Measurements from ENCODE around the gene CAD.

Gene CAD

DNA sequence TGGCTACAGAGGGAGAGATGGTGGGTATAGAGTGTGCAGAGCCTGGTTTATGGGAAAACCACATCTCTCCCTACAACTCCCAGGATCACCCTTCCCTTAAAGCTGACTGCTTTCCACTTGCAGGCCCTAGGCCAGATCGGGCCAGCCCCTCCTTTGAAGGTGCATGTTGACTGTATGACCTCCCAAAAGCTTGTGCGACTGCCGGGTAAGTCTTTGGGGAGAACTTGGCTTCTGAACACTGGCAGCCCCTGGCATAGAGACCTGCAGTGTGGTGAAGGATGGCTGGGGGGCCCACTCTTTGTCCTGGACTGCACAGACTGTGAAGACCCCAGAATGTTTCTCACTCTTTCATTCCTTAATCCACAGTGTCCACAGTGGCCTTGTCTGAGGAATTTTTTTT, 19.5 kb downstream of the CAD start:
- Histone ChIP-seq H3K9ac (ENCODE audit: low read depth, low read length) (no peak overlapping the region), H3K27me3 (ENCODE audit: control insufficient read depth, insufficient read depth, low read length) (no peaks in the 10 kb centered on the region), H3K9me3 (ENCODE audit: control insufficient read depth, insufficient read depth, low read length) (no peaks in the 10 kb centered on the region), H3K4me3 (ENCODE audit: low read depth, low read length) (no peak overlapping the region), H3K36me3 (ENCODE audit: control insufficient read depth, insufficient read depth, low read length) (peaks cover 96% of the 10 kb centered on the region), H3K4me1 (ENCODE audit: control insufficient read depth, insufficient read depth, low read length) (no peaks in the 10 kb centered on the region)

DNA sequence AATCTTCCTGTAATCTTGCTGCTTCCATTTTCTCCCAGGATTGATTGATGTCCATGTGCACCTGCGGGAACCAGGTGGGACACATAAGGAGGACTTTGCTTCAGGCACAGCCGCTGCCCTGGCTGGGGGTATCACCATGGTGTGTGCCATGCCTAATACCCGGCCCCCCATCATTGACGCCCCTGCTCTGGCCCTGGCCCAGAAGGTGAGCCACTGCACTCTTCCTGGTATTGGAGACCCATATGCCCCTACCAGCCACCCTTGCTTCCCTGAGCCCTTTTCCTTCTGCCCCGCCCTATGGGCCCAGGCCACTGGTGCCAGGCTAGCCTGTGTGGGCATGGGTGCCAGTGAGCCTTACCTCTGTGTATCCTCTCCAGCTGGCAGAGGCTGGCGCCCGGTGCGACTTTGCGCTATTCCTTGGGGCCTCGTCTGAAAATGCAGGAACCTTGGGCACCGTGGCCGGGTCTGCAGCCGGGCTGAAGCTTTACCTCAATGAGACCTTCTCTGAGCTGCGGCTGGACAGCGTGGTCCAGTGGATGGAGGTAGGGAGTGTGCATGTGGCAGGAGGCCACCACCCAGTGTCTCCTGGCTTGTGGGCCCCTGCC, 20.3 kb downstream of the CAD start:
- H3K4me1 ChIP-seq (ENCODE audit: control insufficient read depth, insufficient read depth, low read length), result no peaks in the 10 kb centered on the region
- no peak overlapping the region for H3K4me3 ChIP-seq (ENCODE audit: low read depth, low read length)
- H3K36me3 ChIP-seq (ENCODE audit: control insufficient read depth, insufficient read depth, low read length), result peaks cover 96% of the 10 kb centered on the region
- no peak overlapping the region for H3K9ac ChIP-seq (ENCODE audit: low read depth, low read length)
- no peaks in the 10 kb centered on the region for H3K9me3 ChIP-seq (ENCODE audit: control insufficient read depth, insufficient read depth, low read length)
- H3K27me3 ChIP-seq (ENCODE audit: control insufficient read depth, insufficient read depth, low read length), result no peaks in the 10 kb centered on the region

DNA sequence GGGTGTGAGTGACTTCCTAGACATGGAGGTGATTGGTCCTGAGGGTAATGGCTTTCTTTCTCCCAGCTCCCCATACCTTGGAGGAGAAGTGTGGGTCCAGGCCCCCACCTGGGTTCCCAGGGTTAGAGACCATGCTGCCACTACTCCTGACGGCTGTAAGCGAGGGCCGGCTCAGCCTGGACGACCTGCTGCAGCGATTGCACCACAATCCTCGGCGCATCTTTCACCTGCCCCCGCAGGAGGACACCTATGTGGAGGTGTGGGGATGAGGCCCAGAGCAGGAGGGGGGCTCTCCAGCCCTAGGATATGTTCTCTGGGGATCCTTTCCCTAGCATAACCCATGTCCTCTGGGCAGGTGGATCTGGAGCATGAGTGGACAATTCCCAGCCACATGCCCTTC, 21.8 kb downstream of the CAD start:
- H3K27me3 ChIP-seq (ENCODE audit: control insufficient read depth, insufficient read depth, low read length), result no peaks in the 10 kb centered on the region
- H3K9ac ChIP-seq (ENCODE audit: low read depth, low read length), result no peak overlapping the region
- no peaks in the 10 kb centered on the region for H3K9me3 ChIP-seq (ENCODE audit: control insufficient read depth, insufficient read depth, low read length)
- no peaks in the 10 kb centered on the region for H3K4me1 ChIP-seq (ENCODE audit: control insufficient read depth, insufficient read depth, low read length)
- no peak overlapping the region for H3K4me3 ChIP-seq (ENCODE audit: low read depth, low read length)
- H3K36me3 ChIP-seq (ENCODE audit: control insufficient read depth, insufficient read depth, low read length), result peaks cover 96% of the 10 kb centered on the region

DNA sequence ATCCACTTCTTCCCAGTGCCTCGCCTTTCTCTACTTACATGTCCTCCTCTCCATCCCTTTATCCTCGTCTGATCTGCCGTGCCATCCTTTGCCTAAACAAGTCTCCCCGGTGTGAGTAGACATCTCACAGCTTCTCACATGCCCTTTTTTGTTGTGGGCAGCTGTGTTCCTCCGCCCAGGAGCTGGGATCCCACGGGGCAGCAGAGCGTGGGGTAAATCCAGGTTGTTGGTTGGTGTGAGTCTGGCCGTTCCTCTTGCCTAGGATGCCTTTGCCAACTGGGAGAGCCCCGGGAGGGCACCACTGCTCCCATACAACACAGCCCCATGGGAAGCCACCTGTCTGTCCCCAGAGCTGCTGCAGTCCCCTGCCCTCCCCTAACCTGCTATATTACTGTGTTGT, 23.2 kb downstream of the CAD start:
- Histone ChIP-seq H3K27me3 (ENCODE audit: control insufficient read depth, insufficient read depth, low read length) (no peaks in the 10 kb centered on the region), H3K36me3 (ENCODE audit: control insufficient read depth, insufficient read depth, low read length) (peaks cover 94% of the 10 kb centered on the region), H3K4me1 (ENCODE audit: control insufficient read depth, insufficient read depth, low read length) (no peaks in the 10 kb centered on the region), H3K9me3 (ENCODE audit: control insufficient read depth, insufficient read depth, low read length) (no peaks in the 10 kb centered on the region), H3K9ac (ENCODE audit: low read depth, low read length) (no peak overlapping the region), H3K4me3 (ENCODE audit: low read depth, low read length) (no peak overlapping the region)

DNA sequence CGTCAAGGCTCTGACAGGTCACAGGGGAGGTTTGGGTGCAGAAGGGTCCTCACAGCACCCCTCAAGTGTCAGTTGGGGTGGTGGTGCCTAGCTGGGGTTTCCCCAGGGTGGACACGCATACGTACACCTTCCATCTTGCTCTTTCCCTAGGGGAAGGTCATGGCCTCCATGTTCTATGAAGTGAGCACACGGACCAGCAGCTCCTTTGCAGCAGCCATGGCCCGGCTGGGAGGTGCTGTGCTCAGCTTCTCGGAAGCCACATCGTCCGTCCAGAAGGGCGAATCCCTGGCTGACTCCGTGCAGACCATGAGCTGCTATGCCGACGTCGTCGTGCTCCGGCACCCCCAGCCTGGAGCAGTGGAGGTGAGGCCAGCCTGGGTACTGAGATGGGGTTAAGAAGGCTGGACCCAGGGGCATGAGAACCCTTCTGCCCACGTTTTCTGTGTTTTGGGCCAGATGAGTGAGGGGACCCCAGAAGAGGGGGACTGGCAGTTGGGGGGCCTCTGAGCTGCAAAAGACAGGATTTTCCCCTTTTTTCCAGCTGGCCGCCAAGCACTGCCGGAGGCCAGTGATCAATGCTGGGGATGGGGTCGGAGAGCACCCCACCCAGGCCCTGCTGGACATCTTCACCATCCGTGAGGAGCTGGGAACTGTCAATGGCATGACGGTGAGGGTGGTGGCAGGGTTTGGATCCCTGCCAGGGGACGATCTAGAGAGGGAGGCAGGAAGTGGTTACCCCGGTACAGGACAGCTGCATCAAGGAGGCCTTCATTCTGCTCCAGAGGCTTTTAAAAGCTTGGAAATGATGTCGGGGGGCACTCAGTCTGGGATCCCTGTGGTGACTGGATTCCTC, 24.8 kb downstream of the CAD start:
- peaks cover 80% of the 10 kb centered on the region for H3K36me3 ChIP-seq (ENCODE audit: control insufficient read depth, insufficient read depth, low read length)
- H3K27me3 ChIP-seq (ENCODE audit: control insufficient read depth, insufficient read depth, low read length), result no peaks in the 10 kb centered on the region
- H3K9me3 ChIP-seq (ENCODE audit: control insufficient read depth, insufficient read depth, low read length), result no peaks in the 10 kb centered on the region
- H3K4me1 ChIP-seq (ENCODE audit: control insufficient read depth, insufficient read depth, low read length), result no peaks in the 10 kb centered on the region
- no peak overlapping the region for H3K4me3 ChIP-seq (ENCODE audit: low read depth, low read length)
- H3K9ac ChIP-seq (ENCODE audit: low read depth, low read length), result no peak overlapping the region

DNA sequence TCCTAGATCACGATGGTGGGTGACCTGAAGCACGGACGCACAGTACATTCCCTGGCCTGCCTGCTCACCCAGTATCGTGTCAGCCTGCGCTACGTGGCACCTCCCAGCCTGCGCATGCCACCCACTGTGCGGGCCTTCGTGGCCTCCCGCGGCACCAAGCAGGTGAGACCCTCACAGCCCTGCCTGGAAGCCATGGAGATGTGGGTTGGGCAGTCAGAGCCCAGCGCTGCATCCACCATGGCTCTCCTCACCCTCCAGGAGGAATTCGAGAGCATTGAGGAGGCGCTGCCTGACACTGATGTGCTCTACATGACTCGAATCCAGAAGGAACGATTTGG, 25.4 kb downstream of the CAD start:
- H3K9me3 ChIP-seq (ENCODE audit: control insufficient read depth, insufficient read depth, low read length), result no peaks in the 10 kb centered on the region
- no peaks in the 10 kb centered on the region for H3K4me1 ChIP-seq (ENCODE audit: control insufficient read depth, insufficient read depth, low read length)
- H3K27me3 ChIP-seq (ENCODE audit: control insufficient read depth, insufficient read depth, low read length), result no peaks in the 10 kb centered on the region
- H3K36me3 ChIP-seq (ENCODE audit: control insufficient read depth, insufficient read depth, low read length), result peaks cover 74% of the 10 kb centered on the region
- H3K4me3 ChIP-seq (ENCODE audit: low read depth, low read length), result no peak overlapping the region
- no peak overlapping the region for H3K9ac ChIP-seq (ENCODE audit: low read depth, low read length)

DNA sequence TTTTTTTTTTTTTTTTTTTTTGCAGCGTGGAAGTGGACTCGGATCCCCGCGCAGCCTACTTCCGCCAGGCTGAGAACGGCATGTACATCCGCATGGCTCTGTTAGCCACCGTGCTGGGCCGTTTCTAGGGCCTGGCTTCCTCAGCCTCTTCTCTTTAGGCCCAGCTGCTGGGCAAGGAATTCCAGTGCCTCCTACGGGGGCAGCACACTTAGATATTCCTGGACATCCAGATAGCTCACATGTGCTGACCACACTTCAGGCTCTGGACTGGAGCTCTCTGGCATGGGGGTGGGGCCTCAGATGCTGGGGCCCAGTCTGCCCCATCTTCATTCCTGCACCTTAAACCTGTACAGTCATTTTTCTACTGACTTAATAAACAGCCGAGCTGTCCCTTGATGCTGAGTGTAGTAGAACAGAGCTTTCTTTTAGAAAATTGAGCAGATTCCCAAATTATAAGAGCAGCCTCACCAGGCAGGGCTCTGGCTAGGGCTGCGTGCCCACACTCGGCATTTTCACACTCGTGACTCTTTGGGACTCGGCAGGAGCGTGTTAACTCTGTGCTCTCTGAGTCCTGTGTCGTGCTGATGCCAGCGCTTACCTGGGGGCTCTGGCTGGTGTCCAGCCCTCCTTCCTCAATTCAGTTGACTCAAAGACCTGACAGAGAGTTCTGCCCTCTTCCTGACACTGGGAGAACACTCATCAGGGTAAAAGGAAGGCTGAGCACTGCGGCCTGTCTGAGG, 26.4 kb downstream of the CAD start:
- Histone ChIP-seq H3K4me3 (ENCODE audit: low read depth, low read length) (no peak overlapping the region), H3K4me1 (ENCODE audit: control insufficient read depth, insufficient read depth, low read length) (no peaks in the 10 kb centered on the region), H3K36me3 (ENCODE audit: control insufficient read depth, insufficient read depth, low read length) (peaks cover 64% of the 10 kb centered on the region), H3K9me3 (ENCODE audit: control insufficient read depth, insufficient read depth, low read length) (no peaks in the 10 kb centered on the region), H3K27me3 (ENCODE audit: control insufficient read depth, insufficient read depth, low read length) (no peaks in the 10 kb centered on the region), H3K9ac (ENCODE audit: low read depth, low read length) (no peak overlapping the region)

DNA sequence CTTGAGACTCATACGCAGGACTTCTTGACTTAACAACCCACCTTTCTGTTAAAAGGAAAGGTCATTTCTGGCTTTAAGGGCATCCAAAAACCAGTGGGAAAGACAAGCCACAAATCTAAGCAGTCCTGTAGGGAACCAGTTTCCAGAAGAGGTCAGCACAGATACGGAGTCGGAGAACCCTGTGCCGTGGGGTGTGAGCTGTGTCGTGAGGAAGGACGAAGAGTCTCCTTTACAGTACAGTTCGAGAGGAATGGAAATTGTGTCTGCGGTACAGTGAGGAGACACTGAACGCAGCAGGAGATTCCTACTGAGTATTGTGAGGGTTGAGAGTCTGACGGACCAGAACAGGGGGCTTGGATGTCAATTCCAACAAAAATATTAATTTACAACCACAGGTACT, 27.9 kb downstream of the CAD start:
- H3K9me3 ChIP-seq (ENCODE audit: control insufficient read depth, insufficient read depth, low read length), result no peaks in the 10 kb centered on the region
- H3K4me3 ChIP-seq (ENCODE audit: low read depth, low read length), result no peak overlapping the region
- H3K27me3 ChIP-seq (ENCODE audit: control insufficient read depth, insufficient read depth, low read length), result no peaks in the 10 kb centered on the region
- no peaks in the 10 kb centered on the region for H3K4me1 ChIP-seq (ENCODE audit: control insufficient read depth, insufficient read depth, low read length)
- H3K9ac ChIP-seq (ENCODE audit: low read depth, low read length), result no peak overlapping the region
- H3K36me3 ChIP-seq (ENCODE audit: control insufficient read depth, insufficient read depth, low read length), result peaks cover 50% of the 10 kb centered on the region

DNA sequence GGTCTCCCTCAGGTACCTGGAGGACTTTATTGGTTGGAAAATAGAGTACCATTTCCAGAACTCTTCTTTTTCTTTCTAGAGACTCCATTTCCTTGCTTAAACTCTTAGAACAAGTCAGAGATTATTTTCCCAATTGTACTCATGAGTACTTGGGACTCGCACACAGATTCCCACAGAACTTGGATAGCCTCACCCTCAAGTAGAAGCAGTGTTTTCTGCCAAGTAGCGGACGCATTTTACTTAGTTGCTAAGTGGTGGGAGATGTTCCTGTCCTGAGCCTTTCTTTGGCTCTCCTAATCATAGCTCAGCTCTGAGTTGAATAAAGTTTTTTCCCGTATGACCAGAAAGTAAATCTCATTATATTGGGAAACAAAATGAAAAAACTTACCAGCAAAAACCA, 28.5 kb downstream of the CAD start:
- Histone ChIP-seq H3K9ac (ENCODE audit: low read depth, low read length) (no peak overlapping the region), H3K4me1 (ENCODE audit: control insufficient read depth, insufficient read depth, low read length) (peaks cover 2% of the 10 kb centered on the region), H3K4me3 (ENCODE audit: low read depth, low read length) (no peak overlapping the region), H3K27me3 (ENCODE audit: control insufficient read depth, insufficient read depth, low read length) (no peaks in the 10 kb centered on the region), H3K9me3 (ENCODE audit: control insufficient read depth, insufficient read depth, low read length) (no peaks in the 10 kb centered on the region), H3K36me3 (ENCODE audit: control insufficient read depth, insufficient read depth, low read length) (peaks cover 45% of the 10 kb centered on the region)

DNA sequence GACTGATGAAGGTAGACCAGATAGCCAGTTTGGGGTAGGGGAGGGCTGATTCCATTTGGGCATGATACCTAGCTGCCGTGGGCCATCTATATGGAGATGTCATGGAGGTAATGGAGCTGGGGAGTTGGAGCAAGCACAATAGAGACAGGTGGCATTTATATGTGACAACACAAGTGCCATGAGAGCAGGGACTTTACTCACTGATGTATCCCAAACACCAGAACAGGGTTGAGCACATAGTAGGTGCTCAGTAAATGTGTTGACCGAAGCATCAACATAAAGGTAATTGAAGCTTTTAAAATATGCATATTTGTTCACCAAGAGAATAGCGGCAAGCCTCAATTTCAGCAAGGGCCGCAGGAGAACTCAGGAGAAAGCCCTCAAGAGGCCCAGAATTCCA, 30.7 kb downstream of the CAD start:
- H3K36me3 ChIP-seq (ENCODE audit: control insufficient read depth, insufficient read depth, low read length), result peaks cover 23% of the 10 kb centered on the region

DNA sequence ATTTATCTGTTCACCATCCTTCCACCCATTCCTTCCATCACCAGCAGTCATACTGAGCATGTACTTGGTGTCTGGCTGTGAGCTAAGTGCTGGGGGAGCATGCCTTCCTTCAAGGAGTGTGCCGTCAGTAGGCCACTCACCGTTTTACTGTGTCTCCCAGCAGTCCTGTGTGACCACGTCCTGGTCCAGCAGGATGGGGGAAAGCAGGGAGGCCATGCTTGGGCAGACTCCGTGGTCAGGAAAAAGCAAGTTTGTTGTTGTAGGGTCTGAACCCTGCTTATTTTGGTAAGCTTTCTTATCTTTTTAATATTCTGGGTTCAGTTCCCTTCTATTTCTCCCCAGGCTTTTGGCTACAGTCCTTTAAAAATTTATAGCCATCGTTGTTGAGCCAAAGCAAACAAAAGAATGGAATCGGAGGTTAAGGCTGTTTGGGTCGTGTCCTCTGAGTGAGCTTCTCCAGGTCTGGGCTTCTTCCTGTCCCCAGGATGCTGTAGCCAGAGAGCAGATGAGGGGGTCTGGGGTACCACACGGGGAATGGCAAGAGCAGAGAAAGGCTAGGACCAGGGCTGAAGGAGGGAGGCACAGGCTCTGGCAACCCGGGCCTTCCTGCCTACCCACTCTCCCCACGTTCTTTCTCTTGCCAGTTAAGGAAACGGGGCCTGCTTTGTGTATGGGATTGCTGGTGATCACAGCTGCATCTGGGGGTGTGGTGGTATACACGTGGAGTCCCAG, 32.2 kb downstream of the CAD start:
- H3K27me3 ChIP-seq (ENCODE audit: control insufficient read depth, insufficient read depth, low read length), result peaks cover 12% of the 10 kb centered on the region
- H3K36me3 ChIP-seq (ENCODE audit: control insufficient read depth, insufficient read depth, low read length), result peaks cover 8% of the 10 kb centered on the region
- no peak overlapping the region for H3K9ac ChIP-seq (ENCODE audit: low read depth, low read length)
- no peaks in the 10 kb centered on the region for H3K9me3 ChIP-seq (ENCODE audit: control insufficient read depth, insufficient read depth, low read length)
- H3K4me3 ChIP-seq (ENCODE audit: low read depth, low read length), result no peak overlapping the region
- H3K4me1 ChIP-seq (ENCODE audit: control insufficient read depth, insufficient read depth, low read length), result peaks cover 9% of the 10 kb centered on the region

More for the DNA sequence above, 30.7 kb downstream of the CAD start:
- Histone ChIP-seq H3K9ac (ENCODE audit: low read depth, low read length) (no peak overlapping the region), H3K4me3 (ENCODE audit: low read depth, low read length) (no peak overlapping the region), H3K4me1 (ENCODE audit: control insufficient read depth, insufficient read depth, low read length) (peaks cover 9% of the 10 kb centered on the region), H3K27me3 (ENCODE audit: control insufficient read depth, insufficient read depth, low read length) (peaks cover 12% of the 10 kb centered on the region), H3K9me3 (ENCODE audit: control insufficient read depth, insufficient read depth, low read length) (no peaks in the 10 kb centered on the region)
